Right forelimb (tissue), 1 donor: ENCODE measurements around the gene MON2.
"Not testable (repeated sequence)": the region's sequence is repeated elsewhere in the genome, so short reads cannot be mapped to it uniquely, and the experiment has no call there.

Source experiments
- DNase-seq: peaks from one replicate; pipeline ENCODE4 v3.0.0-alpha.2; 2018

MON2 gene

GRCh38 chr12:62471734-62472133 lies 5.1 kb downstream of the MON2 start:
- DNase-seq, result no peak

GRCh38 chr12:62472472-62472871 lies 5.8 kb downstream of the MON2 start:
- no peak for DNase-seq

DNA sequence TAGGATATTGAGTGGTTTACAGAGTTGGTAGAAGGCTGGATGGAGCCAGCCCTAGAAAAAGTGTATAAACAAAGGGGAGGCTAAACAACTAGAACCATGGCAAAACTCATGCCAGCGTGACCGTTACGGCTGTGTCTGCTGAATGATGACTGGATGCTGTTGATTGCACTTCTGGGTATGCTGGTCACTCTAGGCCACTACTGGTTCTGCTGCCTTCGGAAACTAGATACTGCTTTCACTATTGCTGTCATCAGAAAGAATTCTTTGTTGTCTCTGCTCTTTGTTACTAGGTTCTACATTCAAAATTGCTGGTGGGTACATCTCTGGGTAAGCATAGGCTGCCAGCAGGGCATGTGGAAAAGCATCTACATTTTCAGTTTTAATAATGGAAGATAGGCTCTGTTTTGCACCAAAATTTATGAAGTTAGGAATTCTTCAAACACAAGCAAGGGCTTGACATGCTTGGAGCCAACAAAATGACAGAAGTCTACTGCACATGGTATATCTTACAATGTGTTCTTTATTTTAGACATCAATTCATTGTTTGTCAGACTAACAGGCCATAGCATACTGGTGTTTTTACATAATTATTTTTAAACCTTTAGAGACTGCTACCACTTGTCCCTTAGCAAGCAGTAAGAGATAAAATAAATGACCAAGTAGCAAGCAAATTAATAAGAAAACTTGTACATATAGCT lies 15.4 kb downstream of the MON2 start:
- no peak for DNase-seq

DNA sequence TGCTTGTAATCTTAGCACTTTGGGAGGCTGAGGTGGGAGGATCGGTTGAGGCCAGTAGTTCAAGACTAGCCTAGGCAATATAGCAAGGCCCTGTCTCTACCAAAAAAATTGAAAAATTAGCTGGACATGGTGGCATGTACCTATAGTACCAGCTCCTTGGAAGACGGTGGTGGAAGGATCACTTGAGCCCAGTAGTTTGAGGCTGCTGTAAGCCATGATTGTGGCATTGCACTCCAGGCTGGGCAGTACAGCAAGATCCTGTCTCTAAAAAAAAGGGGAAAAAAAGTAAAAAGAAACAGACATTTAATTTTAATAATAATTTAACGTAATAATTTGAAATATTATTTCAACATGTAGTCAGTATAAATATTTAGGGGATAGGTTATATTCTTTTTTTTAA lies 16.1 kb downstream of the MON2 start:
- no peak for DNase-seq

- DNase-seq, result no peak
Observed at GRCh38 chr12:62484233-62484632, 17.6 kb downstream of the MON2 start.

- DNase-seq, result no peak
Observed at GRCh38 chr12:62505786-62506185, 39.2 kb downstream of the MON2 start.

- no peak for DNase-seq
Observed at GRCh38 chr12:62512901-62513300, 46.3 kb downstream of the MON2 start.

DNA sequence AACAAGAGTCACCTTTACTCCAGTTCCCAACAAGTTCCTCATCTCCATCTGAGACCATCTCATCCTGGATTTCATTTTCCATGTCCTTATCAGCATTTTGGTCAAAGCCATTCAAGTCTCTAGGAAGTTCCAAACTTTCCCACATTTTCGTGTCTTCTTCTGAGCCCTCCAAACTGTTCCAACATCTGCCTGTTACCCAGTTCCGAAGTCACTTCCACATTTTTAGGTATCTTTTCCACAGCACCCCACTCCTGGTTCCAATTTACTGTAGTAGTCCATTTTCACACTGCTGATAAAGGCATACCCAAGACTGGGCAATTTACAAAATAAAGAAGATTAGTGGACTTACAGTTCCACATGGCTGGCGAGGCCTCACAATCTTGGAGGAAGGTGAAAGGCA lies 47.5 kb downstream of the MON2 start:
- not testable (repeated sequence) for DNase-seq

GRCh38 chr12:62516927-62517326 lies 50.3 kb downstream of the MON2 start:
- DNase-seq, result no peak

- DNase-seq, result no peak
Observed at GRCh38 chr12:62517887-62518286, 51.3 kb downstream of the MON2 start.

GRCh38 chr12:62519043-62519442 lies 52.4 kb downstream of the MON2 start:
- no peak for DNase-seq

DNA sequence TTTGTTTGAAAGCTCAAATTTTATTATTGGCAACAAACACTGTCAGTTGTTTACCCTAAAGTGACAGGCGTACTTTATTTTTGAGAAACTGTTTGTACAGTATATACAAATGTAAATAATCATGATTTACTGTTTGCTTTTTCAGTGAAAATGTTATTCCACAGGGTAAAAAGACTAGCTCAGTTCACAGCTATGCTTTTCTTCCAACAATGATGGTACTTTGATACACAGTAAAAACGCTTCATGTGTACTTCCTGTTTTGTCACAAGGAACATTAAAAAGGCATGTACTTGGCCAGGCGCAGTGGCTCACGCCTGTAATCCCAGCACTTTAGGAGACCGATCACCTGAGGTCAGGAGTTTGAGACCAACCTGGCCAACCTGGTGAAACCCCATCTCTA lies 53.7 kb downstream of the MON2 start:
- no peak for DNase-seq

GRCh38 chr12:62522984-62523383 lies 56.4 kb downstream of the MON2 start:
- no peak for DNase-seq

DNA sequence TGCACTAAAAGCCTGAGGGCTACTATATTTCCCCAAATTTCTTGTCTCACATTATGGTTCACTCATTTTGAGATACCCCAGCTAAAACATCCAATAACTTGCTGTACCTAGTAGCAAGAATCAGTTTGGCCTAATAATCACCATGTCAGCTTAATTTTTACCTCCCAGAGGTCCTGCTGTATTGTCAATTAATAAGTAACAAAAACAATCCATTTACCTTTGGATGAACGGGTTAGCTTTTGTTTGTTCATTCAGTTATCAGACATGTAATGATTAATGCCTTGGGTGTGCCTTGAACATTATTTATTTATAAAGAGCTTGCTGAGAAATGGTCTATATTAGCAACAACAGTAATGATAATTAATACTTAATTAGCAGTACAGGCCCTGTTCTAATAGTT lies 57.0 kb downstream of the MON2 start:
- no peak for DNase-seq

- no peak for DNase-seq
Observed at GRCh38 chr12:62525271-62525670, 58.6 kb downstream of the MON2 start.

- no peak for DNase-seq
Observed at GRCh38 chr12:62530596-62530995, 64.0 kb downstream of the MON2 start.

- DNase-seq, result no peak
Observed at GRCh38 chr12:62532333-62532732, 65.7 kb downstream of the MON2 start.

GRCh38 chr12:62533087-62533754 lies 66.6 kb downstream of the MON2 start:
- DNase-seq, result no peak

- no peak for DNase-seq
Observed at GRCh38 chr12:62533755-62534107, 67.1 kb downstream of the MON2 start.

DNA sequence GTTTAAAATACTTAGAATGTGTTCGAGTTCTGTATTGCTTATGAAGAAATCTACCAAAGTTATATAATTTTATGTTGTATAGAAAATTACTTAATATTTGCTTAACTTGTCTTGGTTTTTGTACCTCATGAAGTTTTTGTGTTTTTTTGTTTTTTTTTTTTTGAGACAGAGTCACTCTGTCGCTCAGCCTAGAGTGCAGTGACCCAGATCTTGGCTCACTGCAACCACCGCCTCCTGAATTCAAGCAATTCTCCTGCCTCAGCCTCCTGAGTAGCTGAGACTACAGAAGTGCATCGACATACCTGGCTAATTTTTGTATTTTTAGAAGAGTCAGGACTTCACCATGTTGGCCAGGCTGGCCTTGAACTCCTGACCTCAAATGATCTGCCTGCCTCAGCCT lies 69.9 kb downstream of the MON2 start:
- no peak for DNase-seq

DNA sequence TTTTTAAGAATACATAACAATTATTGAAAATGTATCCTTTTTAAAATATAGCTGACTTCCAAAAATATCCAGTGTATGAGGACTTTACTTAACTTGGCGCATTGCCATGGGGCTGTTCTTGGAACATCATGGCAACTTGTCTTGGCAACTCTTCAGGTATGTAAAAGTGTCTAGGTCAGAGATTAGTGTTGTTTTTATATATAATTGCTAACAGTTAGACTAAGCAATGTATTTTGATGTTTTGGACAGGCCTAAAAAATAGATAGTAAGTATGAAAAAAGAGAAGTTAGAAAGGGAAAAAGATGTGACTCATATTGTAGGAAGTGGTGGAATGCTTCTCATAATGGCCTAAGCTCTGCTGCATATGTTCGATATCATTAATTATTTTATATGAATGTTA lies 70.9 kb downstream of the MON2 start:
- DNase-seq, result no peak

DNA sequence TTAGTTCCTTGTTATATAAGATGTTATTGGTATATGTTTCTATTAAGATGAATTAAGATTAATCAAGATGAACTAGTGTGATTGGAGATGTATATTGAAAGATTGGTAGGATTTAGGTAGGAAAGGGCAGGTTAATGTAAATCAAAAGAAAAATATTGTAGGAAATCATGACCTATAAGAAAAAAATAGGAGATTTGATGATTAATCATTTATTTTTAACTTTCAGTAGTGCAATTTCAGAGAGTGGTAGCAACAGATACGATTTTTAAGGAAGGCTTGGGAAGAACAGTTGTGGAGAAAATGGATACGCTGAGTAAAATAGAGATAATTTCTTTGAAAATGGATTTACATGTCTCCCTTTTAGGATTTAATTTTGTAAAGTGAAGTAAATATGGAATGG lies 73.7 kb downstream of the MON2 start:
- DNase-seq, result no peak

GRCh38 chr12:62542814-62543213 lies 76.2 kb downstream of the MON2 start:
- no peak for DNase-seq

- DNase-seq, result no peak
Observed at GRCh38 chr12:62543324-62543723, 76.7 kb downstream of the MON2 start.

DNA sequence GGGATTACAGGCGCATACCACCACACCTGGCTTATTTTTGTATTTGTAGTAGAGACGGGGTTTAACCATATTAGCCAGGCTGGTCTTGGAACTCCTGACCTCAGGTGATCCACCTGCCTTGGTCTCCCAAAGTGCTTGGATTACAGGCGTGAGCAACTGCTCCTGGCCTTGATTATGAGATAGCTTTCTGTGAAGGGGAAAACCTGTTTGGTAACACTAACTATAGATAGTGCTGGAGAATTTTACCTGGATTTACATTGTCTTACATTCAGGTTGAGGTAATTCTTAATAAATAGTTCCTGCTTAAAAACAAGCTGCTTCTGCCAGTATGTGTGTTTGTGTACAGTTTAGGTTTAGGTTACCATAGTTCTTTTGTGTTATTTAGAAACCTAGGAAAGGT lies 77.1 kb downstream of the MON2 start:
- DNase-seq, result no peak
